Nephron (organoid): Measurements from ENCODE around the gene PWP1.

Experiments used
- H3K27ac Mint-ChIP-seq, 3 experiments: 2 replicates each; pipeline ENCODE4 v1.8.0; 2020; ENCODE audit warnings: mixed read lengths in 3 of 3, mild to moderate bottlenecking in 2 of 3, moderate library complexity in 1 of 3
- H3K27me3 Mint-ChIP-seq: 2 replicates; pipeline ENCODE4 v1.8.0; 2021; ENCODE audit warnings: low read depth, mild to moderate bottlenecking, moderate library complexity, mixed read lengths
- H3K36me3 Mint-ChIP-seq: 2 replicates; pipeline ENCODE4 v1.8.0; 2020; ENCODE audit warnings: low read depth, mixed read lengths
- H3K4me1 Mint-ChIP-seq: 2 replicates; pipeline ENCODE4 v1.8.0; 2020; ENCODE audit warnings: mixed read lengths
- H3K4me3 Mint-ChIP-seq, 3 experiments: 2 replicates each; pipeline ENCODE4 v1.8.0; 2020; ENCODE audit warnings: mild to moderate bottlenecking in 3 of 3, mixed read lengths in 3 of 3, moderate library complexity in 2 of 3
- H3K9me3 Mint-ChIP-seq: 2 replicates; pipeline ENCODE4 v1.8.0; 2020; ENCODE audit warnings: mixed read lengths
- CTCF ChIP-seq, 3 experiments: fragments of 200-600 bp; sonication (generic); IDR thresholded peaks; one replicate each; pipeline ENCODE4 v1.5.0; 2021; ENCODE audit warnings: antibody characterized with exemption in 3 of 3; ENCODE audit not compliant: unreplicated experiment in 3 of 3

Gene PWP1

GRCh38 chr12:107660861-107661415 lies 24.7 kb upstream of the PWP1 start:
- no peak overlapping the region for H3K27ac Mint-ChIP-seq
- no peak for TF ChIP-seq CTCF (IDR thresholded peaks at IDR 0.05; ENCODE audit: unreplicated experiment in 3 of 3)

GRCh38 chr12:107661830-107662229 lies 23.8 kb upstream of the PWP1 start:
- H3K4me3 Mint-ChIP-seq, result no peak overlapping the region
- H3K27ac Mint-ChIP-seq, result no peak overlapping the region
- no peak for TF ChIP-seq CTCF (IDR thresholded peaks at IDR 0.05; ENCODE audit: unreplicated experiment in 3 of 3)
- H3K27me3 Mint-ChIP-seq, result peaks cover 12% of the 10 kb centered on the region
- no peaks in the 10 kb centered on the region for H3K4me1 Mint-ChIP-seq
- peaks cover 3% of the 10 kb centered on the region for H3K36me3 Mint-ChIP-seq
- no peaks in the 10 kb centered on the region for H3K9me3 Mint-ChIP-seq

More at GRCh38 chr12:107660861-107661415, 24.7 kb upstream of the PWP1 start:
- Mint-ChIP-seq H3K4me1 (no peaks in the 10 kb centered on the region), H3K4me3 (no peak overlapping the region), H3K9me3 (no peaks in the 10 kb centered on the region), H3K27me3 (peaks cover 9% of the 10 kb centered on the region), H3K36me3 (peaks cover 3% of the 10 kb centered on the region)

GRCh38 chr12:107662484-107662883 lies 23.1 kb upstream of the PWP1 start:
- Mint-ChIP-seq H3K27me3 (peaks cover 15% of the 10 kb centered on the region), H3K4me3 (no peak overlapping the region), H3K9me3 (no peaks in the 10 kb centered on the region), H3K27ac (no peak overlapping the region), H3K36me3 (no peaks in the 10 kb centered on the region), H3K4me1 (no peaks in the 10 kb centered on the region)
- TF ChIP-seq CTCF (IDR thresholded peaks at IDR 0.05; ENCODE audit: unreplicated experiment in 3 of 3), result no peak

GRCh38 chr12:107663277-107663676 lies 22.3 kb upstream of the PWP1 start:
- H3K9me3 Mint-ChIP-seq, result no peaks in the 10 kb centered on the region
- H3K27ac Mint-ChIP-seq, result no peak overlapping the region
- H3K36me3 Mint-ChIP-seq, result no peaks in the 10 kb centered on the region
- no peak overlapping the region for H3K4me3 Mint-ChIP-seq
- no peaks in the 10 kb centered on the region for H3K4me1 Mint-ChIP-seq
- no peak for TF ChIP-seq CTCF (IDR thresholded peaks at IDR 0.05; ENCODE audit: unreplicated experiment in 3 of 3)
- H3K27me3 Mint-ChIP-seq, result peaks cover 16% of the 10 kb centered on the region

GRCh38 chr12:107666009-107666408 lies 19.6 kb upstream of the PWP1 start:
- peaks cover 20% of the 10 kb centered on the region for H3K27me3 Mint-ChIP-seq
- no peaks in the 10 kb centered on the region for H3K36me3 Mint-ChIP-seq
- no peak for TF ChIP-seq CTCF (IDR thresholded peaks at IDR 0.05; ENCODE audit: unreplicated experiment in 3 of 3)
- no peaks in the 10 kb centered on the region for H3K9me3 Mint-ChIP-seq
- no peak overlapping the region for H3K27ac Mint-ChIP-seq
- H3K4me1 Mint-ChIP-seq, result no peaks in the 10 kb centered on the region
- no peak overlapping the region for H3K4me3 Mint-ChIP-seq

GRCh38 chr12:107667464-107667863 lies 18.1 kb upstream of the PWP1 start:
- H3K9me3 Mint-ChIP-seq, result no peaks in the 10 kb centered on the region

More at GRCh38 chr12:107667464-107667863, 18.1 kb upstream of the PWP1 start:
- H3K27me3 Mint-ChIP-seq, result peaks cover 22% of the 10 kb centered on the region
- no peak overlapping the region for H3K4me3 Mint-ChIP-seq
- TF ChIP-seq CTCF (IDR thresholded peaks at IDR 0.05; ENCODE audit: unreplicated experiment in 3 of 3), result no peak
- H3K36me3 Mint-ChIP-seq, result no peaks in the 10 kb centered on the region
- no peaks in the 10 kb centered on the region for H3K4me1 Mint-ChIP-seq
- no peak overlapping the region for H3K27ac Mint-ChIP-seq
